Anterior cingulate cortex (tissue), 58 donors: ENCODE results near the gene KCTD1.

Experiments
- DNase-seq, 58 donors: peaks; one replicate each; lab custom pipeline; 2025; lab: John Stamatoyannopoulos, UW

KCTD1 gene

DNA sequence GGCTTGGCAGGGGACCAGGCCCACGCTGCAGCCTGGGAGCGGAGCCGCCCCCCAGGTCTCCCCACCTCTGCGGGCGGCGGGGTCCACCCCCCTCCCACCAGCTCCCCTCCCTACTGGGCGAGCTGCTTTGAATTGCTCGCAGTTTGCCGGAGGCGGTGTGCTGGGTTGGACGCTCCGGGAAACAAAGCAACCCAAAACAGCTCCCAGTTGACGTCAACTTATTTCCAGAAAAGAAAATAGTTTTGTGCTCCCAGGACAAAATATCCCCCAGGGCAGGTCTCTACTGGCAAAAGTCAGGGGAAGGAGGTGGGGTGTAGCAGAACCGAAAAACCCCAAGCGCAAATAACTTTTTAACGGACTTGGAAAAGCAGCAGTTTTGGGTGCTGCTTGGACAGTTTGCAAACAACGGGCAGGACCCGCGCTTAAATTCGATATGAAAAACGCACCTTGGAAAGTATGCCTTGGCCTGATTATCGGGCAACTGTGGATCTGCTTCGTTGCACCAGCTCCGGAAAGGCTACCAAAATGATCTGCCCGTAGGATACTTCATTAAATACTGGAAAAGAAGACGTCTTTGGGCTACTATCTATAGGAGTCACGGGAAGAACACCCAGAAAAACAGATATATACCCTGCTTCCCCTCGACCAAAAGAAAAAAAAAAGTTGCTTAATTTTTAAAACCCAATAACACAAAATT lies 2.8 kb upstream of the KCTD1 start:
- DNase-seq = peak in 1 of 58 donors; percentile 11

DNA sequence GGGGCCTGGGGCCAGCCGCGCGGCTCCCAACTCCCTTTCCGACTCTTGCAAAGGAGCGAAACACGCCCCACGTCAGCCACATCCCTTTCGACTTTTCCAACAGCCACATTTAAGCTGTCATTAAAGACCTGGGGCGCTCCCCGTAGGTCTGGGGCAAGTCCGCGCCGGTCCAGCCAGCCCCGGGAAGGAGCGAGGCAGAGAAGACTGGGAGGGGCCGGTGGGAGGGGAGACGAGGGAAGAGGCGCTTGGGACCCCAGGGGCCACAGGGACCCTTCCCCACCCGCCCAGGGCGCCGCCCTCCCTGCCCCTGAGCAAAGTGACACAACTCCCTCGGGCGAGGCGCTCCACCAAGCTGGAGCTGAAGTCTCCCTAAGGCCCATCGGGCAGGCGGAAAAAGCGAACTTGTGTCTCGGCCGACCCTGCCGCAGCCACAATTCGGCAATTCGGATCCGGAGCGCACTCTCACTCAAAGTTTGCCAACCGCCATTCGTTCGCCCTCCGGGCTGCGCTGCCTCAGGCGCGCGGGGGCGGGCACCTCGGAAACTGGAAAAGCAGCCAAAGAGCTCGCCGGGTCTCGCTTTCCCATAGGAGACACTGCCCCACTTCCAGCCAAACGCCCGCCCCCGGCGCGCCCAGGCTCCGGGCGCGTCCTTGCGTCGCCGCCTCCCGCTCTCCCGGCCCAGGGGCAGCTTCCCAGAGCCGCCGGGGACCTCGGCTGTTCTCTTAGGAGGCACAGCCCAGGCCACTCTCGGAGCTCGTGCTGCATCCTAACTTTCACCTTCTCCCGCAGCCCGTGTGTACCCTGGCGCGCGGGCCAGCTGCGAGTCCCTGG lies 1.1 kb upstream of the KCTD1 start:
- DNase-seq = peak in 50 of 58 donors; percentile 11 to 78 (median 49)

DNA sequence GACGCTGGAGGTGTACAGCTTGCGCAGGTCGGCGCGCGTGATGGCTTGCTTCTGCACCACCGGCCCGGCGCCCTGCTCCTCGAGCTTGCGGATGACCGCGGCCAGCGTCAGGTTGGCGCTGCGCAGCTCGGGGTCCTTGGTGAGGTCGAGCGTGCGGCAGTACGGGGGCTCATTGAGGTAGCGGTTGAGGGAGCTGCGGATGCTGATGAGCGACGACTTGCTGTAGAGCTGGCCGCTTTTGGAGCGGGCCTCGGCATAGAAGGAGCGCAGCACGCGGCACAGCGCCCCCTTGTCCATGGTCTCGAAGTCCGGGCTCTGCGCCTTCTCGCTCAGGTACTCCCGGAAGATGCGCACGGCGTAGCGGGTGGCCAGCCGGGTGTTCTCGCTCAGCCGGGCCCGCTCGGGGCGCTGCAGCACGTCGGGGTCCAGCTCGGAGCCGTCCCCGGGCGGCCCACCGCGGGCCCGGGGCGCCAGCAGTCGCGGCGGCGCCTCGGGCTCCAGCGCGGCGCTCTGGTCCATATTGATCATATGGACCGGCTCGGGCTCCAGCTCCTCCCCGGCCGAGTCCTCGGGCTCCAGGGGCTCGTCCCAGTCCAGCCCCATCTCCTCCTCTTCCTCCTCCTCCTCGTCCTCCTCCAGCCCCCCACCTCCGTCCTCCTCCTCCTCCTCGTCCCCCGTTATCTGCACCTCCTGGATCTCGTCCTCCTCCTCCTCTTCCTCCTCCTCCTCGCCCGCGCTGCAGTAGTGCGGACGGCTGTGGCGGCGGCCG lies 523 bp downstream of the KCTD1 start:
- peak in 56 of 58 donors; percentile 24 to 81 (median 57) for DNase-seq

DNA sequence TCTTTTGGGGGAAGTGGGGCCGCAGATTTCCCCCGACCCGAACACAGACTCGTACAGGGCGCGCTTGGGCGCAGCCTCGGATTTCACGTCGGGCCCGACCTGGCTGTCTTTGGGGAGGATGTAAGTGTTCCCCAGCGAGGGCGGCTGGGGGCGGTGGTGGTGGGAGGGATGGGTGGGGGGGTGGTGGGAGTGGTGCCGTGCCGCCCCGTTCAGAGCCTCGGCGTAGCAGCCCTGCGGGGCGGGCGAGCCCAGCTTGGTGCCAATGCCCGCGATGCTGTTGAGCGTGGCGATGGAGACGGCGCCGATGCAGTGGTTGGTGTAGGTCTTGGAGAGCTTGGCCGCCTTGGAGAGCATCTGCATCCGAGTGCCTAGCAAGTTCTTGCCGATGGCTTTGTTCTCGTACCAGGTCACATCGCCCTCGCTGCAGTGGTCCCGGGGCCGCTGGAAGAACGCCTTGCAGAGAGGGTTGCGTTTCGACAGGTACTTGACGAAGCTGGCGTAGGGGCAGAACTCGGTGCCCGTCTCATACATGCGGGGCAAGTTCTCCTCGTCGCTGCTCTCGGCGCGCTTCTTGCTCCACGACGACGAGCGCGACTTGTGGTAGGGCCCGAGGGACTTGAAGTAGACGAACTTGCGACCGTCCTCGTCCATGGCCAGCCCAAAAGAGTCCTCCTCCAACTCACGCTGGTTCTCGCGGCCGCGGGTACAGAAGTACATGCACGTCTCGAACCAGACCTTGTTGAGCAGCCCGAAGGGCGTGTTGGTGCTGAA lies 1.3 kb downstream of the KCTD1 start:
- peak in 4 of 58 donors; percentile 32 to 59 (median 42) for DNase-seq

DNA sequence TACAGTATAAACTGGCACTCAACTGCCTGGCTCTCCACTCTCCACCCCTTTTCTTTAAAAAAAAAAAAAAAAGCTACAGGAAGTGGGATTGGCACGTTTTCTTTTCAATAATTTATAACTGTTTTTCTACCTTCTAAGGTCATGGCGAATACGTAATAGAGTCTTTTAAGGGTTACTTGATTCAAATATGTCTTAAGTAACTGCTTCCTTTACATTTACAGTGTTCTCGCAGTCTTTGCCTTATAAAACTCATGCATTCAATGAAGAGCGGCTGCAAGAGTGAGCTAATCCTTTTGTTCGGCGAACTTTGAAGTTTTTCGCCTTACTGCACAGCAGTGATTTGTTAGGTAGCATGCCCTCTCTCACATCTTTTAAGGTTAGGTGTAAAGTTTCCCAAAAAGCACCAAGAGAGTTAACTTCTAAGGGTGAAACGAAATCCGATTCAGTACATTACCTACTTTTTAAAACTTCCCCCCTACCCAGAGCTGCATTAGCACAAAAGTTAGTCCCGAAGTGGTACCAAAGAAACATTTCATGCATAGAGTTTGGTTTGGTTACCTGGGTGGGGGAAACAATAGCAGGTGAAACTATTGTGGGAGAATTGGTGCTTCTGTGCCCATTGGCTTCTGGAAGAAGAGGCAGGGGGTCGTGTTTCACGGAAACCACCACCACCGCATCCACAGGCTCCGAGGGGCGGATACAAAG lies 2.0 kb downstream of the KCTD1 start:
- DNase-seq = no peak

DNA sequence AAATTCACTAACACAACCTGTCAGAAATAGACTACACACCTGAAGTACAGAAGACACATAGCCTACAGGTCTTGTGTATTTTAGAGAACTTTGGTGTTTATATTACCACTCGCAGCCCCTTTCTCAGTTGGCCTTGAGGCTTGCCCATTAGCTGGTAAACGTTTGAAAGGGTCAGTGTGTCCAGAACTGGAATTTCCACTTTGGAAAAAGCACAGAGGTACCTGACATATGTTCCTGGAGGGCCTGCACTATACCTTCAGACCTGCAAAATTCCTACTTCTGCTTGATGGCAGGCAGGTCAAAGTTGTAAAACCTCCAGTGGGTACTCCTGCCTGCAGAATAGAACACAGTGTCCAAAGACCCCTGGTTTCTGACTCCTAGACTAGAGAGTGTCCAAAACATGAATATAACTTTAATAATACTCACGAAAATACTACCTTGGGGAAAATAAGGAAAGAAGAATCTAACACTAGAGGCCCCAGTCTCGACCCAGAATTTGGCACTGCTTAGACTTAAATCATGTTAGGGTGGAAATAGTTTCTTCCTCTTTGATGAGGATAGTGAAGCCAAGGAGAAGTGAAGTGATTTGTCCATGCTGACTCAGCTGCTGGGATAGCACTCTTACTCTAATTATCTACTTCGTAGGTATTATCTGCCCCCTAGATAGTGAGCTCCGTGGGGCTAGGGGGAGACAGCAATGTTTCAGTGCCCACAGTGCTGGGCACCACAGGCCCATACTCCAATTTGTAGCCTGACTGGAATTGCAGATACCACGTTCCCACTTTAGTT lies 2.8 kb downstream of the KCTD1 start:
- no peak for DNase-seq

DNA sequence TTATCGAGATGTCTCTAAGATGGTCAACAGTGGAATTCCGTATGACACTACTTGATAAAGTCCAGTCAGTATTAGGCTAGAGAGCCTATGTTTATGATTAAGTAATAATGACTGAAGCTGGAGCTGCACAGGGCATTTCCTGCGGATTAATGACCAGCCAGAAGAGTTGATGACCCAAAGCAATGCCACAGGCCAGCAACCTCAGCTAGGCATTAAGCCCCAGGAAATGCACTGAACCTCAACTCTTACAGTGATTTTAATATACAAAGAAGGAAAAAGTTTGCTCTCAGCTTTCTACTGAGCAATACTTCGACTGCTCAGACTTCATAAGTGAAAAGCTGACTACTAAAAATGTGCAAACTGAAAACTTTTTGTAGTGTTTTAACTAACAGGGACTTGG lies 3.9 kb downstream of the KCTD1 start:
- no peak for DNase-seq

DNA sequence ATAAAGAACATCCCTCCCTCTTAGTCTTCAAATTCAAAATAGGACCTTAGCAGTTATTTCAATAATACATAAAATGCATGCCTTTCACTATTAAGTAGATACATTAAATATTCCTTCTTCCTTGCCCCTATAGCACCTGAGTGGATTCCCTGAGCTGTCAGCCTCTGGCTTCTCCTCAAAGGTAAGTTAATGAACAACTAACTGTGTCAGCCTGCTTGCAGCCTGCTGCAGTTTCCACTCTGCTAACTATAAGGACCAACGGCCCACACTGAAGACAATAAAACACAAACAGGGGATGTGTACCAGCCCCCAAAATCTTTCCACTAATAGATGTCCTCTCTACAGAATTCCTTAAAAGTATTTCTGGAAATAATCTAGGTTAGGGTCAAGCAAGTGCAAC lies 5.0 kb downstream of the KCTD1 start:
- no peak for DNase-seq

DNA sequence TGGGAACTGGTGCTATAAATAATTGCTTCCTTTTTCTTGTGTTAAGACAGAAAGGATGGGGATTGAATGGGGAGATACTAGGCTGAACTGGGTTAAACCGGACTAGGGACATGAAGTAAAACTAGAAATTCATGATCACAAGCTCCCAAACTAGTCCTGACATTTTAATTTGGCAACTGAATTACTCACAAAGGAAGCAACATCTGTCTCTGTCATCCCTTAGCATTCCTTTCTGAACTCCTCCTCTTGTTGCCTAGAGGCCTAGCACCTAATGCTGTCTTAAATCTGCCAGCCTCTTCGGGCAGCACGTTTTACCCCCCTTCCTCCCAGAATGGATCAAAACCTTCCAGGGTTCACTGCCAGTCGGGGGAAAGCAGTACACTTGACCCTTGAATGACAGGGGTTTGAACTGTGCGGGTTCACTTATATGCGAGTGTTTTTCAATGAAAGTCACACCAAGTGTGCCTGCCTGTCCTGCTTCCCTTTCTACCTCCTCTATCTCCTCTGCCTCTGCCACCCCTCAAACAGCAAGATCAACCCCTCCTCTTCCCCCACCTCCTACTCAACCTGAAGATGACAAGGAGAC lies 8.2 kb downstream of the KCTD1 start:
- DNase-seq = no peak

DNA sequence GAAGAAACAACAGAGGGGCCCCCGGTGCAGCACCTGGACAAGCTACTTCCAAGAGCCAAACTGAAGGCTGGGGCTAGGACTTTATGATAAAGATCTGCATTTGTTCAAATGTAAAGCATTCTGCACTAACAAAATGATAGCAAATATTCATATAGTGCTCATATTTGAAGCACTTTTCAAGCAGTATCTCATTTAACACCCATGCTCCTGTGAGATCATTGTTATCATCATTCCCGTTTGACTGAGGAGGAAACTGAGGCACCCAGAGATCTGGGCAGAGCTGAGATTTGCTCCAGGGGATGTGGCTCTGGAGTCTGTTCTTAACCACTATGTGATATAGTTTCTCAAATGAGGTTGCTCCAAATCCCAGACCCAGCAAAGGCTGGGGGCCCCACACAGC lies 9.8 kb downstream of the KCTD1 start:
- DNase-seq = no peak

DNA sequence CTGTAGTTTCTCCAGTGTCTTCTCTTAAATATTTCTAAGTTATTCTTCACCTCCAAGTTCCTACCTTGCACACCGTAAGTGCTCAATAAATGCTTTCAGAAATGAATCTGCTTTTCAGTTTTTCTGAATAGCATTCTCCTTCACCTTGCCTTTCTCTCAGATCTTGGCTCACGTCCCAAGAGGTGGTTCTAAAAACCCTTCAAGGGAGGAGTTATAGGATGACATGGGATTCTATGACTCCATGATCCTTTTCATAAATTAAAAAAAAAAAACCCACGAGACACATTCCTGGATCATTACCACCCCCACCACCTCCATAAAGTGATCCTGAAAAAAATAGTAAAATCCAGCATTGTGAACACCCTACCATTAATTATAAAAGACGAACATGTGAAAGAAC lies 11.7 kb downstream of the KCTD1 start:
- no peak for DNase-seq

DNA sequence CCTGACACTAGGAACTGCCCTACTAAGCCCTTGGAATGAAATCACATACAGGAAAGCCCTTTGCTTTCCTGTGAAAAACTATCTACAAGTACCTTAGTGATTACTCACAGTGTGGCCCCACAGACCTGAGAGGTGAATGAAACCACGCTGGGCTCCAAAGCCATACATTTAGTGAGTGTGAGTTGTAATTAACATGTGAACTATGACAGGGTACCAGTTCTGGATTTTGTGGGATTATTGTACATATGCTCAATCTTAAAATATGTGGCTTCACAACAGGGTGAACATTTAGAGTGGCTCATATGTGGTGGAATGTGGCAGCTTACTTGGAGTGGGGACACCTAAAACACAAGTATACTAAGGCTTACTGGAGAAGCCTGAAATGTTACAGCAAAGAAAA lies 12.3 kb downstream of the KCTD1 start:
- DNase-seq = no peak

DNA sequence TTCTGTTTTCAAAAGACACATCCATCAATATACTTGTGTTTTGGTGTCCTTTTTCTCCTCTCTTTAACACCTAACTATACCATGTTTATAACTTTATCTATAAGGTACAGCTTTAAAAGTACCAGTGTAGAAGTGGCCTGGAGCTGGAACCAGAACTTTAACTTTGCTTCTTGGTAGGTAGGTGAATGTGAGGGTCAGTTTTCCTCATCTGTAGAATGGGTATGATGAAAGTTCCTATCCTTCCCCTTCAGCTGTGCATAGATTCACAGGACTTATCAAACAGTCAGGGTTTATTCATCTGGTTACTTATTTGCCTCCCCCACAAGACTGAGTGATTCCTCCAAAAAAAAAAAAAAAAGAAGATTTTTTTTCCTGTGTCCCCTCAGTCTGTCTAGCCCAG lies 12.7 kb downstream of the KCTD1 start:
- DNase-seq = no peak

DNA sequence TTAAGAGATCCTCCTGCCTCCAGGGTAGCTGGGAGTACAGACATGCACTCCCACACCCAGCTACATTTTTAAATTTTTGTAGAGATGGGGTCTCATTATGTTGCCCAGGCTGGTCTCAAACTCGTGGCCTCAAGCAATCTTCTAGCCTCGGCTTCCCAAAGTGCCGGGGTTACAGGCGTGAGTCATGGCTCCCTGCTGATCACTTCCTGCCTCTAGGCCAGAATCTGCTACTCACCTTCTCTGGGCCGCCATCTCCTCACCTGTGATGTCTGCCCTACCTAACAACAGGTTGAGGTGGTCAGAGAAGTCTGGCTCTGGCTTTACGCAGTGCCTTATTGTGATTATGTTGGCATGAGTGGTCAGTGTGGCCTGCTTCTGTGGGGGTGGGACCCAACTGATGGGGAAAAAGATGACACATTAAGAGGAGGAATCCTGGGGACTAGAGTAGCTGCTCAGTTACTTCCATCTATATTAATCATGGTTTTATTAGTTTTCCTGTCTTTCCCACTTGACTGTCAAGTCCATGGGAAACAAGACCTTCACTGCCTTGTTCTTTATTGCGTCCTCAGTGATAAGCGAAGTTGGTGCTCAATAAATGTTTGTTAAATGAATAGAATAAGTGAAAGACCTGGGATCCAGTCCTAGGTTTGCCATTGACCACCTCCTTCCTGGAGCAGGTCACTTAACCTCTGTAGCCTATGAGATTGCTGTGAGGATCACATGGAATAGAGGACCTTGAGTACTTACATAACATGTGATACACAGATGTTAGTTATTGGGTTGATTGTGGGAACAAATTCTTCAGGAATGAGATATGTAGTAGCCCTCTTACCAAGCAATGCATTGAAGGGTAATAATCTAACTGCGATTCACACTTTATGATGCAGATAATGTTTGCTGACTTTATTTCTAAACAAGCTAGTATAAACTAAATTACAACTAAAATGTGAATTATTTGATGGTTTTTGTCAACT lies 15.7 kb downstream of the KCTD1 start:
- DNase-seq = no peak

DNA sequence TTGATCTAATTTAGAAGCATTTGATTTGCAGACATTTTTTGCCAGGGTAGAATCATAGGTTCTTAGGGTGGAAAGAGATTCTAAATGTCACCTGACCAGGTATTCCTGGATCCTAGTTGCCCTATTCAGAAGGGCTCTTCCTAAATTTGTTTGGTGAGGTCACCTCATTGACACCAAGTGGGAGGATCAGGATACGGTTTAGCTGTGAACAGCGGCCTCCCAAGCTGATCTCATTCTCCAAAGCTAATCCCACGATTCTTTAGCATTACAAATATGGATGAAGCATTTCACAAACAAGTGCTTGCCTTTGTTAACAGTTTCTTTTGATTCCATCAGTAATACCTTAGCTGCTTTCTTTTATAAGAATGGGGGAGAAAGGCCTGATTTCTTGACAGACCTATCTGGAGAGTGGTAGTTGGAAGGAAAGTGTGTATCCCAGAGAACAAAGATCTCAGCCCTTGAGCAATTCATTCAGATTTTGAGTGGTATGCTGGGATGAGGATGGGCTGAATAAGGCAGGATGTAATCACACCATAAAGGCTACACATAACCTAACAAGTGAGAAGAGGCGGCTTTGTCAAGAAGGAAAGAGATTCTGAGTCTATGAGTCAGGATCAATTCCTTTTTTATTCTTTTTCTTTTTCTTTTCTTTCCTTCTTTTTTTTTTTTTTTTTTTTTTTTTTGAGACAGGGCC lies 16.6 kb downstream of the KCTD1 start:
- DNase-seq = no peak

DNA sequence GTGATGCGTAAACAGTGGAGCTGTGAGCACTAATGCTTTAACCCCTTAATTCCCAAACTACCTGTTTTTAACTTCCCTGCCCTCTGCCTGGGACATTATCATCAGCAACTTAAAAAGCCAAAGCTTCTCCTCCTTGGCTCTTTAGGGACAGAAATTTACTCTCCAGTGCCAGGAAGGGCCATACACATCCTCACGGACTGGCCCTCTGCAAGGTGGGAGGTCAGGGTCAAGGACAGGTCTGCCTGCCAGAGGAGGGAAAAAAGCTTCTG lies 21.5 kb downstream of the KCTD1 start:
- no peak for DNase-seq
